ENCODE measurements around the gene NLN.
"Not testable (repeated sequence)": the region's sequence is repeated elsewhere in the genome, so short reads cannot be mapped to it uniquely, and the experiment has no call there.

- not testable (repeated sequence) for TF ChIP-seq CTCF (IDR thresholded peaks at IDR 0.05; ENCODE audit: poor library complexity); EZH2phosphoT487 (IDR thresholded peaks at IDR 0.05; ENCODE audit: low read depth, severe bottlenecking, unreplicated experiment)
Observed at GRCh38 chr5:65847019-65847418, 125.0 kb downstream of the NLN start.

All from hepatocyte (in vitro differentiated cells).